ENCODE data around the gene SAMSN1.

SAMSN1 gene

DNA sequence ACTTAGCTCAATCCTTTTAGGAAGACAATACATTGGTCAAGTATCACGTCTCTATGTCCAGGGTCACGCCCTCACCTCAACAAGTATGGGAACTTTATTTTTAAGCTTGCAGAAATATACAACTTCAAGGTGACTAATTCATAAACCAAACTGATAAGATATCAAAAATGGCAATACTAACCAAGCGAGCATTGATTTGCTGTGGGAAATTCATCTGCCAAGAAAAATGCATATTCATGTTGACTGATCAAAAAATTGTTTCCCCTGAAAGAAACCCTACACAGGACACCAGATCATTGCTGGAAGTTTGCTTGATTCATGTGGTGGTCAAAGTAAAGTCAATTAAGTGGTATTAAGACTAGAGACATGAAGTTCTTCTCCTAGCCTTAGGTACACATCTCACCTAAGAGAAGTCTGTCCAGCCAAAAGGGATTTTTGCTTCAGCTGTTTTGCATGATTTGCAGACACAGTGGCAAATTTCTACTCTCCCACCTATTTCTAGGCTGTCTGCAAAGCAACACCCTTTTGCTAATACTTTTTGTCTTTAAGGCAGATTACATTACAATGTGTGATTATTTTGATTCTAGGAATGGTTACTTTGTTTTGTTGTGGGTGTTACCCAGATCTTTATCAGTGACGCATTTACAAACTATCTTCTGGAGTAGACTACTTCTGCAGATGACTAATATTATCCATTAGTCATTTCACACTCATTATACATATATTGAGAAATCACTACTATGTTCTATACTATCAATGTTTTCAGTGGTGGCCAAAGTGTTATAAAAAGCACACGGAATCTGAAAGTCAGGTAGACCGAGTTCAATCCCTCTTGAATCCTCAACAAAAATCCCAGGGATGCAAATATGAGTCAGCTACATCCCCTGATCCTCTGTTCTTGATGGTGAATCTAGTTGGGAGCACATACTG is 12.4 kb downstream of the SAMSN1 start:
- H3K4me1 ChIP-seq: no peaks in the 10 kb centered on the region
- H3K4me3 ChIP-seq (ENCODE audit: low read depth, low read length): no peak overlapping the region
- no peak overlapping the region for H3K9ac ChIP-seq
- TF ChIP-seq CTCF (IDR thresholded peaks at IDR 0.05): no peak
- no peaks in the 10 kb centered on the region for H3K27me3 ChIP-seq (ENCODE audit: control insufficient read depth, insufficient read depth, low read length)
- H3K9me3 ChIP-seq (ENCODE audit: control insufficient read depth, low read length): no peaks in the 10 kb centered on the region
- H3K36me3 ChIP-seq (ENCODE audit: control insufficient read depth, insufficient read depth, low read length): no peaks in the 10 kb centered on the region
- H3K4me2 ChIP-seq (ENCODE audit: low read length): no peak overlapping the region
- no peak overlapping the region for H2AFZ ChIP-seq
- no peak overlapping the region for H3K27ac ChIP-seq
- H3K79me2 ChIP-seq: no peaks in the 10 kb centered on the region

GRCh38 chr21:14531757-14532316 is 14.3 kb downstream of the SAMSN1 start:
- H2AFZ ChIP-seq: no peak overlapping the region
- TF ChIP-seq CTCF (IDR thresholded peaks at IDR 0.05): no peak
- H3K36me3 ChIP-seq (ENCODE audit: control insufficient read depth, insufficient read depth, low read length): no peaks in the 10 kb centered on the region
- no peak overlapping the region for H3K9ac ChIP-seq
- H3K4me1 ChIP-seq: no peaks in the 10 kb centered on the region
- no peaks in the 10 kb centered on the region for H3K27me3 ChIP-seq (ENCODE audit: control insufficient read depth, insufficient read depth, low read length)
- H3K9me3 ChIP-seq (ENCODE audit: control insufficient read depth, low read length): no peaks in the 10 kb centered on the region
- no peak overlapping the region for H3K27ac ChIP-seq
- no peak overlapping the region for H3K4me3 ChIP-seq (ENCODE audit: low read depth, low read length)
- no peaks in the 10 kb centered on the region for H3K79me2 ChIP-seq
- H3K4me2 ChIP-seq (ENCODE audit: low read length): no peak overlapping the region

- no peak overlapping the region for H3K9ac ChIP-seq
- no peak overlapping the region for H3K27ac ChIP-seq
- H2AFZ ChIP-seq: no peak overlapping the region
- TF ChIP-seq CTCF (IDR thresholded peaks at IDR 0.05): no peak
- H3K36me3 ChIP-seq (ENCODE audit: control insufficient read depth, insufficient read depth, low read length): no peaks in the 10 kb centered on the region
- no peak overlapping the region for H3K4me2 ChIP-seq (ENCODE audit: low read length)
- no peak overlapping the region for H3K4me3 ChIP-seq (ENCODE audit: low read depth, low read length)
- no peaks in the 10 kb centered on the region for H3K79me2 ChIP-seq
- no peaks in the 10 kb centered on the region for H3K4me1 ChIP-seq
- no peaks in the 10 kb centered on the region for H3K9me3 ChIP-seq (ENCODE audit: control insufficient read depth, low read length)
- H3K27me3 ChIP-seq (ENCODE audit: control insufficient read depth, insufficient read depth, low read length): no peaks in the 10 kb centered on the region
These were observed 15.5 kb downstream of the SAMSN1 start for GRCh38 chr21:14530592-14530991.

DNA sequence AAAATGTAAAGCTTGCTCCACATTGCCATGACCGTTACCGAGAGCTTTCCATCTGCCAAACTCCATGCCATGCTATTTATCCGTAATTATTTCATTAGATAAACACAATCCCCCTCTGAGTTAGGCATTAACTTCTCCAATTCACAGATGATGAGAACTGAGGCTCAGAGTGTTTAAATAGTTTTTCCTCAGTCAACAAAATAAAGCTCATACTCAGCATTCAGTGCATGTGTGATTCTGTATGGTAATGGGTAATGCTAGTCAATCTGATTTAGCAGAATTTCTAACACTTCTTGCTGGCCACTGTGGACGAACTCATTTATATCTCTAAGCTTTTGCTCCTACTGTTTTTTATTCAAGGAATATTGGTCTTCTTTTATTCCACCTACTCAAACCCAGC is 17.3 kb downstream of the SAMSN1 start:
- no peak overlapping the region for H3K27ac ChIP-seq
- H3K4me2 ChIP-seq (ENCODE audit: low read length): no peak overlapping the region
- H3K79me2 ChIP-seq: no peaks in the 10 kb centered on the region
- TF ChIP-seq CTCF (IDR thresholded peaks at IDR 0.05): no peak
- H3K4me1 ChIP-seq: no peaks in the 10 kb centered on the region
- H3K4me3 ChIP-seq (ENCODE audit: low read depth, low read length): no peak overlapping the region
- no peaks in the 10 kb centered on the region for H3K9me3 ChIP-seq (ENCODE audit: control insufficient read depth, low read length)
- H2AFZ ChIP-seq: no peak overlapping the region
- H3K36me3 ChIP-seq (ENCODE audit: control insufficient read depth, insufficient read depth, low read length): no peaks in the 10 kb centered on the region
- H3K9ac ChIP-seq: no peak overlapping the region
- no peaks in the 10 kb centered on the region for H3K27me3 ChIP-seq (ENCODE audit: control insufficient read depth, insufficient read depth, low read length)

Measured in parathyroid adenoma (tissue), 2 donors.